HCT116 (cell line): ENCODE data around the gene ZNF581. TPM values are rescaled to one million over a fixed set of nuclear protein-coding genes. Genes with fewer than 3 reads are reported as not detected.

ENCODE experiments used
- ATAC-seq: fragments of 200-7000 bp; cut with Tn5 transposase; 2 replicates; pipeline ENCODE4 v1.9.1; 2020; ENCODE audit warnings: mild to moderate bottlenecking, moderate library complexity
- BruUV-seq: library from RNA; stranded (reverse); fragments of 400-500 nt; replicated peaks from 2 replicates; lab custom pipeline; 2021; lab: Mats Ljungman, UMichigan
- CTCF ChIA-PET: fragments of 300-600 bp; sonication (Branson Sonifier 250); formaldehyde crosslinking; loops from one replicate; lab custom pipeline; 2021; ENCODE audit warnings: antibody characterized with exemption; lab: Charles Lee
- POLR2A ChIA-PET: fragments of 300-600, 350-600 bp; sonication (Branson Sonifier 250); formaldehyde crosslinking; loops from one replicate; lab custom pipeline; 2021; ENCODE audit warnings: antibody characterized with exemption; lab: Charles Lee
- RAD21 ChIA-PET, 2 experiments: fragments of 300-600 bp; sonication (Branson Sonifier 250); formaldehyde crosslinking; loops; one replicate each; lab custom pipeline; 2023; ENCODE audit warnings: low total read pairs in 2 of 2; ENCODE audit not compliant: uncharacterized antibody in 2 of 2, unreplicated experiment in 2 of 2, low non-redundant PET in 1 of 2; lab: Charles Lee
- DNase-seq: peaks from one replicate; pipeline ENCODE4 v3.0.0-alpha.2; 2010; ENCODE audit warnings: low read depth, low spot score
- H2AFZ ChIP-seq: fragments of 200-600 bp; shearing (Covaris generic), sonication (generic); 2 replicates; pipeline ENCODE4 v1.6.1; 2017; ENCODE audit warnings: low read depth, mixed run types, mixed read lengths, antibody characterized with exemption, low read length; ENCODE audit not compliant: poor library complexity, severe bottlenecking
- H3K27ac ChIP-seq: 2 replicates; pipeline ENCODE4 v1.5.1; 2012; ENCODE audit warnings: low read depth, low read length
- H3K27me3 ChIP-seq: fragments of 200-600 bp; sonication (generic); 2 replicates; pipeline ENCODE4 v1.6.1; 2016; ENCODE audit warnings: mixed run types, low read length, mixed read lengths; ENCODE audit not compliant: insufficient read depth
- H3K36me3 ChIP-seq, 2 experiments: fragments of 200-500 bp in 1 of 2; fragments of 200-600 bp in 1 of 2; sonication (Bioruptor generic) in 1 of 2; sonication (generic) in 1 of 2; 2 replicates each; pipeline versions ENCODE4 v1.5.1 to v1.6.1; 2014 to 2016; ENCODE audit warnings: low read length in 2 of 2, inconsistent platforms in 1 of 2, mixed read lengths in 1 of 2, mixed run types in 1 of 2; ENCODE audit not compliant: insufficient read depth in 2 of 2, control insufficient read depth in 1 of 2
- H3K4me1 ChIP-seq, 2 experiments: fragments of 200-600 bp in 1 of 2; sonication (generic) in 1 of 2; 2 replicates each; pipeline versions ENCODE4 v1.5.1 to v1.6.1; 2012 to 2017; ENCODE audit warnings: low read length in 2 of 2, inconsistent platforms in 1 of 2, mild to moderate bottlenecking in 1 of 2, mixed read lengths in 1 of 2, mixed run types in 1 of 2, moderate library complexity in 1 of 2; ENCODE audit not compliant: insufficient read depth in 2 of 2, control insufficient read depth in 1 of 2
- H3K4me2 ChIP-seq: fragments of 200-600 bp; sonication (generic); 2 replicates; pipeline ENCODE4 v1.6.1; 2017; ENCODE audit warnings: mixed run types, low read length, mixed read lengths
- H3K4me3 ChIP-seq, 2 experiments: fragments of 200-600 bp in 1 of 2; sonication (generic) in 1 of 2; replicated peaks in 1 of 2; 2 replicates each; pipeline ENCODE4 v1.5.1; 2011 to 2016; ENCODE audit warnings: low read length in 2 of 2, control low read depth in 1 of 2, low read depth in 1 of 2, mild to moderate bottlenecking in 1 of 2, mixed read lengths in 1 of 2, mixed run types in 1 of 2
- H3K79me2 ChIP-seq: fragments of 200-600 bp; sonication (generic); 2 replicates; pipeline ENCODE4 v1.6.1; 2017; ENCODE audit warnings: mild to moderate bottlenecking, mixed run types, low read length, moderate library complexity, mixed read lengths; ENCODE audit not compliant: insufficient read depth
- H3K9ac ChIP-seq: fragments of 200-600 bp; sonication (generic); 2 replicates; pipeline ENCODE4 v1.6.1; 2016; ENCODE audit warnings: low read length, mixed read lengths
- H3K9me2 ChIP-seq: fragments of 200-600 bp; sonication (generic), shearing (Covaris generic); 2 replicates; pipeline ENCODE4 v1.6.1; 2017; ENCODE audit warnings: mixed run types, mild to moderate bottlenecking, moderate library complexity; ENCODE audit not compliant: insufficient read depth
- H3K9me3 ChIP-seq, 2 experiments: fragments of 200-500 bp in 1 of 2; fragments of 200-600 bp in 1 of 2; sonication (Bioruptor generic) in 1 of 2; sonication (generic) in 1 of 2; 2 replicates each; pipeline ENCODE4 v1.6.1; 2014 to 2017; ENCODE audit warnings: low read length in 2 of 2, mixed read lengths in 2 of 2, inconsistent platforms in 1 of 2, low read depth in 1 of 2, mild to moderate bottlenecking in 1 of 2, mixed run types in 1 of 2, moderate library complexity in 1 of 2; ENCODE audit not compliant: control insufficient read depth in 1 of 2, insufficient read depth in 1 of 2
- H4K20me1 ChIP-seq: fragments of 200-600 bp; sonication (generic), shearing (Covaris generic); 2 replicates; pipeline ENCODE4 v1.6.1; 2017; ENCODE audit warnings: mixed run types, mild to moderate bottlenecking, moderate library complexity; ENCODE audit not compliant: insufficient read depth
- EGR1 ChIP-seq: IDR thresholded peaks from 2 replicates; pipeline ENCODE4 v1.6.1; 2012; ENCODE audit warnings: low read depth
- ELF1 ChIP-seq: IDR thresholded peaks from 2 replicates; pipeline ENCODE4 v1.6.1; 2012; ENCODE audit warnings: low read depth, borderline replicate concordance
- EZH2 ChIP-seq: fragments of 200-600 bp; sonication (generic); IDR thresholded peaks from 2 replicates; pipeline ENCODE4 v1.6.1; 2017; ENCODE audit warnings: antibody characterized with exemption, mixed run types
- FOSL1 ChIP-seq: IDR thresholded peaks from 2 replicates; pipeline ENCODE4 v1.6.1; 2012; ENCODE audit warnings: low read depth
- JUND ChIP-seq: IDR thresholded peaks from 2 replicates; pipeline ENCODE4 v1.6.1; 2012
- POLR2A ChIP-seq: IDR thresholded peaks from 2 replicates; pipeline ENCODE4 v1.7.0; 2011; ENCODE audit warnings: borderline replicate concordance; ENCODE audit not compliant: insufficient read depth, insufficient read length; ENCODE audit errors: extremely low read depth
- POLR2AphosphoS5 ChIP-seq: IDR thresholded peaks from 2 replicates; pipeline ENCODE4 v1.6.1; 2011; ENCODE audit warnings: mild to moderate bottlenecking, low read depth, low read length, moderate library complexity
- SIN3A ChIP-seq: IDR thresholded peaks from 2 replicates; pipeline ENCODE4 v1.6.1; 2012; ENCODE audit warnings: low read depth
- SP1 ChIP-seq: IDR thresholded peaks from 2 replicates; pipeline ENCODE4 v1.6.1; 2012; ENCODE audit warnings: low read depth
- SRF ChIP-seq: IDR thresholded peaks from 2 replicates; pipeline ENCODE4 v1.6.1; 2012; ENCODE audit warnings: low read depth
- TCF7L2 ChIP-seq: IDR thresholded peaks from 2 replicates; pipeline ENCODE4 v1.7.0; 2011; ENCODE audit warnings: borderline replicate concordance, inconsistent platforms; ENCODE audit not compliant: insufficient read depth, insufficient read length; ENCODE audit errors: extremely low read depth
- YY1 ChIP-seq: IDR thresholded peaks from 2 replicates; pipeline ENCODE4 v1.6.1; 2011; ENCODE audit warnings: low read length, low read depth, moderate library complexity, mild to moderate bottlenecking; ENCODE audit not compliant: insufficient replicate concordance; ENCODE audit errors: extremely low read depth
- ZNF274 ChIP-seq: fragments of 200-500 bp; sonication (Bioruptor generic); IDR thresholded peaks from 2 replicates; pipeline ENCODE4 v1.6.1; 2014; ENCODE audit warnings: mild to moderate bottlenecking, low read depth, low read length, inconsistent platforms
- intact Hi-C: fragments of 100-400 bp; cut with micrococcal nuclease; formaldehyde crosslinking; loops from 2 replicates; pipeline ENCODE4 v1.10.0; 2022
- total RNA-seq: library from RNA; stranded (reverse); gene quantifications from one replicate; pipeline ENCODE4 v1.2.1, GENCODE V29; 2021; ENCODE audit not compliant: unreplicated experiment
- TF ChIP-seq, protein P1 (sequence below): IDR thresholded peaks from 2 replicates; pipeline ENCODE4 v1.6.1; 2012
- TF ChIP-seq, protein P2 (sequence below), 3 experiments: fragments of 200-600 bp in 1 of 3; sonication (generic) in 1 of 3; IDR thresholded peaks in 2 of 3; conservative IDR thresholded peaks in 1 of 3; 2 replicates each; pipeline ENCODE4 v1.5.1; 2012 to 2017; ENCODE audit warnings: low read depth in 2 of 3, low read length in 2 of 3, antibody characterized with exemption in 1 of 3, borderline replicate concordance in 1 of 3, control low read depth in 1 of 3, mild to moderate bottlenecking in 1 of 3, mixed read lengths in 1 of 3, mixed run types in 1 of 3, moderate library complexity in 1 of 3; ENCODE audit not compliant: insufficient read depth in 1 of 3
- TF ChIP-seq, protein P3 (sequence below): IDR thresholded peaks from 2 replicates; pipeline ENCODE4 v1.6.1; 2011; ENCODE audit warnings: mild to moderate bottlenecking, low read length, moderate library complexity; ENCODE audit not compliant: insufficient replicate concordance; ENCODE audit errors: extremely low read depth

Gene ZNF581
- total RNA-seq, 1 experiment from 2014 or later: 44.4 TPM

DNA sequence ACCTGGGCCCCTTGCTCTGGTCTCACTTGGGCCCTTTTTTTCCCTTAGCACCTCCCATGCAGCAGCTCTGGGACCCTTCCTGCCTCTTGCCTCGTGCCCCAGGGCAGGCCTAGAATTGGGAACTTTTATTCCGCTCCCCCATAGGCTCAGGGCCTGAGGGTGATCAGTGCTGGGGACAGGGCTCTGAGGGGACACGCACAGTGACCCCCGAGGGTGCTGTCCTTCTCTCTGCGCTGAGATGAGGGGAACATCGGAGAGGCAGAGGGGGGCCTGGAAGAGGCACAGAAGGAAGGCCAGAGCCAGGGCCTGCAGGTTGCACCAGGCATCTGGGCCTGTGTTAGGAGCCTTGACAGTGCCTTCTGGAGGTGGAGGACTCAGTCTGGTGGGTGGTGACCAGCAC is 42.3 kb downstream of the ZNF581 start:
- no peaks in the 10 kb centered on the region for H3K9me3 ChIP-seq
- BruUV-seq: no TSS peak
- CTCF ChIA-PET: no interaction called here
- H3K79me2 ChIP-seq: peaks cover 63% of the 10 kb centered on the region
- intact Hi-C loops: no loop called here
- H3K36me3 ChIP-seq: peaks cover 19 to 20% of the 10 kb centered on the region in 2 experiments; a peak in 3 of 4 replicates
- POLR2A ChIA-PET: no interaction called here
- H3K27me3 ChIP-seq: no peaks in the 10 kb centered on the region
- H3K27ac ChIP-seq: no peak overlapping the region
- H3K9ac ChIP-seq: no peak overlapping the region
- RAD21 ChIA-PET: no interaction called here
- H4K20me1 ChIP-seq: no peaks in the 10 kb centered on the region
- H3K9me2 ChIP-seq: no peaks in the 10 kb centered on the region
- H3K4me1 ChIP-seq: no peaks in the 10 kb centered on the region
- ATAC-seq (no peak), DNase-seq (no peak)
- no peak overlapping the region for H3K4me2 ChIP-seq
- TF ChIP-seq POLR2A (no peak), TCF7L2 (no peak), JUND (no peak), ZNF274 (no peak)
- TF ChIP-seq, protein P1, sequence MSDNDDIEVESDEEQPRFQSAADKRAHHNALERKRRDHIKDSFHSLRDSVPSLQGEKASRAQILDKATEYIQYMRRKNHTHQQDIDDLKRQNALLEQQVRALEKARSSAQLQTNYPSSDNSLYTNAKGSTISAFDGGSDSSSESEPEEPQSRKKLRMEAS: no peak
- no peak overlapping the region for H2AFZ ChIP-seq
- H3K4me3 ChIP-seq: no peak overlapping the region

DNA sequence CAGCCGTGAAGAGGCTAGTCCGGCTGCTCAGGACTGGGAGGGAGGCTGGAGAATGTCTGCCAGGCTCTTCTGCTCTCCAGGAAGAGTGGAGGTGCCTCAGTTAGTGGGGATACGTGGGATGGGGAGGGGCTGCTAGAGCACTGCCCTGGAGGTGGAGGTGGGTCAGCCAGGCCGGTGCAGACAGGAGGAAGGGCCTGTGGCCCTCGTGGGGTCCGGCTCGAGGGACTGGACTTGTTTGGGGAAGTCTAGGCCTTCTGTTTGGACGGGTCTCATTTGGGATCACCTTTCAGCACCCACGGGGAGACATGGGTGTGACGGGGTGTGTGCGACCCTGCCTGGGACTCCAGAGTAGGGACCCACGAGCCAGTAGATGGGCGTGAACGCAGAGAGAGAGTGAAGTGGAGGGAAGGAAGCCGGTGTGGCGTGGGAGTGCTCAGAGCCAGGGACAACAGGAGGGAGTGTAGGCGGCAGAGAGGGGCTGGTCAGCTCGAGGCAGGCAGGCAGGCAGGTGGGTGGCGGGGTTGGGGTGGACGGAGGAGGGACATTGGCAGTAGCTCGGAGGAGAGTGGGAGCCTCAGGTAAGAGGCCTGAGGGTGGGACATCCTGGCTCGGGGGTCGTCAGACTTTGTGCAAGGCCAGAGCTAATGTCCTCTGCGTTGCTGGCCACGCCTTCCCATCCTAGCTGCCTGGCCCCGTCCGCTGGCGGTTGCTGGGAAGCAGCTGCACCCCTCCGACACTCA is 43.0 kb downstream of the ZNF581 start:
- Histone ChIP-seq H3K4me1 (no peaks in the 10 kb centered on the region), H3K79me2 (peaks cover 56% of the 10 kb centered on the region), H3K9ac (no peak overlapping the region), H3K36me3 (peaks cover 16 to 19% of the 10 kb centered on the region in 2 experiments; a peak in 3 of 4 replicates), H3K9me3 (no peaks in the 10 kb centered on the region), H3K9me2 (no peaks in the 10 kb centered on the region), H3K4me3 (no peak overlapping the region), H3K27me3 (no peaks in the 10 kb centered on the region), H4K20me1 (no peaks in the 10 kb centered on the region), H3K27ac (no peak overlapping the region), H3K4me2 (no peak overlapping the region), H2AFZ (no peak overlapping the region)
- intact Hi-C loops: no loop called here
- ChIA-PET POLR2A (no interaction called here), CTCF (no interaction called here), RAD21 (no interaction called here)
- ATAC-seq (no peak), DNase-seq (no peak)
- BruUV-seq: no TSS peak
- TF ChIP-seq SIN3A: no peak
- TF ChIP-seq YY1: no peak
- TF ChIP-seq, protein P2, sequence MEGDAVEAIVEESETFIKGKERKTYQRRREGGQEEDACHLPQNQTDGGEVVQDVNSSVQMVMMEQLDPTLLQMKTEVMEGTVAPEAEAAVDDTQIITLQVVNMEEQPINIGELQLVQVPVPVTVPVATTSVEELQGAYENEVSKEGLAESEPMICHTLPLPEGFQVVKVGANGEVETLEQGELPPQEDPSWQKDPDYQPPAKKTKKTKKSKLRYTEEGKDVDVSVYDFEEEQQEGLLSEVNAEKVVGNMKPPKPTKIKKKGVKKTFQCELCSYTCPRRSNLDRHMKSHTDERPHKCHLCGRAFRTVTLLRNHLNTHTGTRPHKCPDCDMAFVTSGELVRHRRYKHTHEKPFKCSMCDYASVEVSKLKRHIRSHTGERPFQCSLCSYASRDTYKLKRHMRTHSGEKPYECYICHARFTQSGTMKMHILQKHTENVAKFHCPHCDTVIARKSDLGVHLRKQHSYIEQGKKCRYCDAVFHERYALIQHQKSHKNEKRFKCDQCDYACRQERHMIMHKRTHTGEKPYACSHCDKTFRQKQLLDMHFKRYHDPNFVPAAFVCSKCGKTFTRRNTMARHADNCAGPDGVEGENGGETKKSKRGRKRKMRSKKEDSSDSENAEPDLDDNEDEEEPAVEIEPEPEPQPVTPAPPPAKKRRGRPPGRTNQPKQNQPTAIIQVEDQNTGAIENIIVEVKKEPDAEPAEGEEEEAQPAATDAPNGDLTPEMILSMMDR (IDR thresholded peaks at IDR 0.05 in 2 of 3, conservative IDR thresholded peaks at IDR 0.05 in 1 of 3; ENCODE audit: borderline replicate concordance in 1 of 3, insufficient read depth in 1 of 3, low read depth in 2 of 3, low read length in 2 of 3): no peak
- TF ChIP-seq JUND: no peak
- TF ChIP-seq, protein P3, sequence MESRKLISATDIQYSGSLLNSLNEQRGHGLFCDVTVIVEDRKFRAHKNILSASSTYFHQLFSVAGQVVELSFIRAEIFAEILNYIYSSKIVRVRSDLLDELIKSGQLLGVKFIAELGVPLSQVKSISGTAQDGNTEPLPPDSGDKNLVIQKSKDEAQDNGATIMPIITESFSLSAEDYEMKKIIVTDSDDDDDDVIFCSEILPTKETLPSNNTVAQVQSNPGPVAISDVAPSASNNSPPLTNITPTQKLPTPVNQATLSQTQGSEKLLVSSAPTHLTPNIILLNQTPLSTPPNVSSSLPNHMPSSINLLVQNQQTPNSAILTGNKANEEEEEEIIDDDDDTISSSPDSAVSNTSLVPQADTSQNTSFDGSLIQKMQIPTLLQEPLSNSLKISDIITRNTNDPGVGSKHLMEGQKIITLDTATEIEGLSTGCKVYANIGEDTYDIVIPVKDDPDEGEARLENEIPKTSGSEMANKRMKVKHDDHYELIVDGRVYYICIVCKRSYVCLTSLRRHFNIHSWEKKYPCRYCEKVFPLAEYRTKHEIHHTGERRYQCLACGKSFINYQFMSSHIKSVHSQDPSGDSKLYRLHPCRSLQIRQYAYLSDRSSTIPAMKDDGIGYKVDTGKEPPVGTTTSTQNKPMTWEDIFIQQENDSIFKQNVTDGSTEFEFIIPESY: no peak
- TF ChIP-seq EZH2: no peak
- TF ChIP-seq, protein P1: no peak
- no peak for TF ChIP-seq POLR2AphosphoS5
- TF ChIP-seq FOSL1: no peak
- TF ChIP-seq SP1: no peak
- TF ChIP-seq EGR1: no peak
- TF ChIP-seq SRF: no peak
- no peak for TF ChIP-seq ELF1
